Natural killer cell (primary cell): ENCODE results near the gene MDFIC2. TPM values are rescaled to one million over a fixed set of nuclear protein-coding genes. Genes with fewer than 3 reads are reported as not detected.

Experiments
- ATAC-seq, 3 donors: fragments of 150-1000 bp in 2 of 3; fragments of 200-7000 bp in 1 of 3; cut with Tn5 transposase; 1 replicate in 1 of 3; 2 replicates in 2 of 3; pipeline ENCODE4 v1.10.0; 2021; ENCODE audit warnings: mild to moderate bottlenecking in 2 of 3, moderate library complexity in 2 of 3
- DNase-seq, 2 donors: peaks; one replicate each; pipeline versions ENCODE4 v3.0.0 to v3.0.0-alpha.2; 2013 to 2021; ENCODE audit warnings: mixed read lengths in 1 of 2
- H3K27ac ChIP-seq: one replicate; pipeline ENCODE4 v1.5.1; 2013; ENCODE audit warnings: mild to moderate bottlenecking, low read length
- H3K27me3 ChIP-seq: one replicate; pipeline ENCODE4 v1.6.1; 2013; ENCODE audit warnings: low read length; ENCODE audit not compliant: control insufficient read depth, insufficient read depth
- H3K36me3 ChIP-seq: one replicate; pipeline ENCODE4 v1.6.1; 2013; ENCODE audit warnings: low read length; ENCODE audit not compliant: control insufficient read depth, insufficient read depth
- H3K4me1 ChIP-seq: one replicate; pipeline ENCODE4 v1.6.1; 2013; ENCODE audit warnings: low read length; ENCODE audit not compliant: control insufficient read depth, insufficient read depth
- H3K4me3 ChIP-seq: one replicate; pipeline ENCODE4 v1.5.1; 2013; ENCODE audit warnings: low read length
- H3K9me3 ChIP-seq: one replicate; pipeline ENCODE4 v1.6.1; 2013; ENCODE audit warnings: low read length; ENCODE audit not compliant: control insufficient read depth, insufficient read depth
- H3K27ac Mint-ChIP-seq, 2 donors: one replicate each; pipeline ENCODE4 v1.8.0; 2022; ENCODE audit warnings: mild to moderate bottlenecking in 2 of 2, mixed read lengths in 2 of 2, moderate library complexity in 1 of 2
- H3K27me3 Mint-ChIP-seq, 2 donors: one replicate each; pipeline ENCODE4 v1.8.0; 2022; ENCODE audit warnings: low read depth in 2 of 2, mixed read lengths in 2 of 2
- H3K36me3 Mint-ChIP-seq: one replicate; pipeline ENCODE4 v1.8.0; 2022; ENCODE audit warnings: mixed read lengths
- H3K4me1 Mint-ChIP-seq, 2 donors: one replicate each; pipeline ENCODE4 v1.8.0; 2022; ENCODE audit warnings: mixed read lengths in 2 of 2
- H3K4me3 Mint-ChIP-seq: one replicate; pipeline ENCODE4 v1.8.0; 2022; ENCODE audit warnings: mild to moderate bottlenecking, moderate library complexity, mixed read lengths
- H3K9me3 Mint-ChIP-seq, 2 donors: one replicate each; pipeline ENCODE4 v1.8.0; 2022; ENCODE audit warnings: mixed read lengths in 2 of 2
- CTCF ChIP-seq: fragments of 200-600 bp; IDR thresholded peaks from one replicate; pipeline ENCODE4 v1.8.0; 2022; ENCODE audit warnings: antibody characterized with exemption
- WGBS: methylation state at CpG from one replicate; pipeline ENCODE4 v1.1.7; 2013; ENCODE audit warnings: missing lambda C conversion rate; ENCODE audit not compliant: insufficient coverage; 5-methylcytosine and 5-hydroxymethylcytosine counted together
- intact Hi-C: fragments of 100-400 bp; cut with micrococcal nuclease; formaldehyde crosslinking; loops from one replicate; pipeline ENCODE4 v1.14.2; 2022
- total RNA-seq, 4 donors: library from RNA; stranded (reverse); fragments of 120-200 nt in 1 of 4; gene quantifications; one replicate each; pipeline versions ENCODE4 v1.2.3 to v1.2.4, GENCODE V29; 2013 to 2022

Gene MDFIC2
- total RNA-seq, 3 donors from 2014 or later (not counting 1 experiment from before 2014, with no cell fraction given) = not detected

DNA sequence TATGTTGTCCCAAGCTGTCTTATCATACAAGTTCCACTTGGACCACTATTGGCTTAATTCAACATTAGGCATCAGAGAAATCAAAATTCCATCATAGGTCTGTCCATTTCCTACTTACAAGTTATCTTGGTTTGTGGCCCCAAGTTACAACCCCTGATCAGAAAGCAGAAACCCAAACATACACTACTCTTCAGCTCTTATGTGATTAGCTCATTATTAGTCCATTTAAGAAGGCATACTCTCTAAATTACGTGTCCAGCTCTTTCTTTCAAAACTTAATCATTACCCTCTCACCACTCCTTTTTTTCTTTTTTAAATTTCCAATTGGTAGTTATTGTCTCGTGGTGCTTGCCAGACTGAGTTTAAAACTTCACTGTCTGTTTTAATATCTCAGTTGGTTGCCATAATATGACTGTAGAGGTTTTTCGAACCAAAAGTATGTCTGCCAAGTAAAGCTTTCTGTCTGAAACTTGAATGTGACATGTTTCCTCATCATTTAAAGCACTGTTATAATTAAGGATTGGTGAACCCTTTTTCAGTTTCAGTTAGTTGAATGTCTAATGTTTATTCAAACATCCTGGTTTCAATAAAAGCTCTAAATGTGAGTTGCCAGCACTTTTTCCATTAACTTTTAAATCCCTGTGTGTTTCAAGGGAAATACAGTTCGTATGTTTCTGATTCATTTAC is 162.6 kb downstream of the MDFIC2 start:
- peaks cover 2% of the 10 kb centered on the region in 2 donors for H3K9me3 Mint-ChIP-seq
- no peaks in the 10 kb centered on the region for H3K4me1 Mint-ChIP-seq
- Histone ChIP-seq H3K27ac (no peak overlapping the region), H3K4me3 (no peak overlapping the region), H3K4me1 (no peaks in the 10 kb centered on the region), H3K36me3 (no peaks in the 10 kb centered on the region), H3K27me3 (no peaks in the 10 kb centered on the region), H3K9me3 (no peaks in the 10 kb centered on the region)
- H3K36me3 Mint-ChIP-seq = no peaks in the 10 kb centered on the region
- intact Hi-C loops = no loop called here
- H3K4me3 Mint-ChIP-seq = no peak overlapping the region
- H3K27ac Mint-ChIP-seq = no peak overlapping the region
- no peak for ATAC-seq
- no peak for TF ChIP-seq CTCF
- no peaks in the 10 kb centered on the region for H3K27me3 Mint-ChIP-seq
- 77% methylated on average over 4 of the region's 4 CpGs for WGBS
- no peak for DNase-seq
